Immature natural killer cell (primary cell): Measurements from ENCODE around the gene VSTM2B. TPM values are rescaled to one million over a fixed set of nuclear protein-coding genes. Genes with fewer than 3 reads are reported as not detected.

Experiments used
- DNase-seq, 3 donors: peaks; one replicate each; pipeline ENCODE4 v3.0.0; 2022; ENCODE audit warnings: mixed read lengths in 1 of 3
- H3K27ac Mint-ChIP-seq, 6 donors: one replicate each; pipeline ENCODE4 v1.8.0; 2020; ENCODE audit warnings: mixed read lengths in 6 of 6, mild to moderate bottlenecking in 5 of 6, inconsistent platforms in 4 of 6, moderate library complexity in 3 of 6
- H3K27me3 Mint-ChIP-seq, 3 donors: one replicate each; pipeline ENCODE4 v1.8.0; 2020 to 2021; ENCODE audit warnings: low read depth in 3 of 3, mild to moderate bottlenecking in 3 of 3, mixed read lengths in 3 of 3, moderate library complexity in 3 of 3, inconsistent platforms in 1 of 3
- H3K36me3 Mint-ChIP-seq, 3 donors: one replicate each; pipeline ENCODE4 v1.8.0; 2020; ENCODE audit warnings: mixed read lengths in 3 of 3, inconsistent platforms in 2 of 3, mild to moderate bottlenecking in 2 of 3
- H3K4me1 Mint-ChIP-seq, 2 donors: one replicate each; pipeline ENCODE4 v1.8.0; 2020; ENCODE audit warnings: inconsistent platforms in 2 of 2, mild to moderate bottlenecking in 2 of 2, mixed read lengths in 2 of 2, moderate library complexity in 1 of 2
- H3K4me3 Mint-ChIP-seq, 5 donors: one replicate each; pipeline ENCODE4 v1.8.0; 2020; ENCODE audit warnings: mild to moderate bottlenecking in 5 of 5, mixed read lengths in 5 of 5, inconsistent platforms in 3 of 5, moderate library complexity in 3 of 5
- H3K9me3 Mint-ChIP-seq, 6 donors: one replicate each; pipeline ENCODE4 v1.8.0; 2020; ENCODE audit warnings: mild to moderate bottlenecking in 6 of 6, mixed read lengths in 6 of 6, inconsistent platforms in 4 of 6, moderate library complexity in 3 of 6
- polyA plus RNA-seq, 3 donors: library from polyadenylated mRNA; unstranded; fragments of 300-500 nt; fragmentation: Illumina TruSeq; gene quantifications; one replicate each; pipeline ENCODE4 v1.2.3, GENCODE V29; 2021

VSTM2B gene
- polyA plus RNA-seq, 3 donors from 2014 or later = 0.41 to 0.48 TPM; not detected in 1

DNA sequence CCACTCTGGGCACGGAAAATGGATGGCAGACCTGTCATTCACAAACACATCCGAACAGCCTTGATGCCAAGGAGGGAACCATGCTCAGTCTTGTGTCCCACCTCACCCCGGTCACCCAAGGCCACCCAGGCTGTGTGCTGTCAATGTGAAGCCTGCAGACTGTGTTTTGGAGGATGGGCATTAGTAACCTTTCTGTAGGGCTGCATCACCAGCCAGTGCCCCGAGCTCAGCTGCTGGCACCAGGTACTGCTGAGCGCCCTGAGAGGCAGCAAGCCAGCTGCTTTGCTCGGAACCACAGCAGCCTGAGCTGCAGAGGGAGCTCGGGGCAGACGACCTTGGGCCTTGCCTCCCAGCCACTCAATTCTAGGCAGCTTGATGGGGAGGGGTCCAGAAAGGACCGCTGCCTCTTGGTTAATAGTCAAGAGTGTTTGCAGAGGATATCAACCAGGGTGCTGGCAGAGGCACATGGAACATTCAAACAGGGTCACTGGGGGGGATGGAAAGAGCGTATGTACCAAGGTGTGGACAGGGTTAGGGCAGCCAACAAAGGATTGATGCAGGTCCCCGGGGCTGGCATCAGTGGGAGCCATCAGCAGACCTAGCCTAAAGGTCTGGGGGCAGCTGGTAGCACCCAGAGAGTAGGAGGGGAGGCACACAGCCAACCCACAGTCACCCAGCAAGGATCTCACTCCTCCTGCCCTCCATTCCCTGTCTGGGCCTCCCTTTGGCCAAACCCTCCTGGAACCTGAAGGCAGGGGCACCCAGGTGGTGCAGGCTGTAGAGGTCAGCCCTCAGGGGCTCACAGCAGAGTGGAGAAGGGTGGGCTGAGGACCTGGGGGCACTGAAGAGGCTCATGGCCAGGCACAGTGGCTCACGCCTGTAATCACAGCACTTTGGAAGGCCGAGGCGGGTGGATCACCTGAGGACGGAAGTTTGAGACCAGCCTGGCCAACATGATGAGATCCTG is 8.1 kb downstream of the VSTM2B start:
- DNase-seq = no peak
- no peak overlapping the region for H3K4me3 Mint-ChIP-seq
- H3K27me3 Mint-ChIP-seq = peaks cover 12 to 23% (median 19%) of the 10 kb centered on the region in 3 donors
- no peaks in the 10 kb centered on the region for H3K36me3 Mint-ChIP-seq
- H3K27ac Mint-ChIP-seq = peak overlapping the region in 1 of 6 donors; percentile 5
- H3K4me1 Mint-ChIP-seq = peaks cover 7 to 9% of the 10 kb centered on the region in 2 donors
- H3K9me3 Mint-ChIP-seq = peaks cover 0 to 2% (median 0%) of the 10 kb centered on the region in 6 donors

DNA sequence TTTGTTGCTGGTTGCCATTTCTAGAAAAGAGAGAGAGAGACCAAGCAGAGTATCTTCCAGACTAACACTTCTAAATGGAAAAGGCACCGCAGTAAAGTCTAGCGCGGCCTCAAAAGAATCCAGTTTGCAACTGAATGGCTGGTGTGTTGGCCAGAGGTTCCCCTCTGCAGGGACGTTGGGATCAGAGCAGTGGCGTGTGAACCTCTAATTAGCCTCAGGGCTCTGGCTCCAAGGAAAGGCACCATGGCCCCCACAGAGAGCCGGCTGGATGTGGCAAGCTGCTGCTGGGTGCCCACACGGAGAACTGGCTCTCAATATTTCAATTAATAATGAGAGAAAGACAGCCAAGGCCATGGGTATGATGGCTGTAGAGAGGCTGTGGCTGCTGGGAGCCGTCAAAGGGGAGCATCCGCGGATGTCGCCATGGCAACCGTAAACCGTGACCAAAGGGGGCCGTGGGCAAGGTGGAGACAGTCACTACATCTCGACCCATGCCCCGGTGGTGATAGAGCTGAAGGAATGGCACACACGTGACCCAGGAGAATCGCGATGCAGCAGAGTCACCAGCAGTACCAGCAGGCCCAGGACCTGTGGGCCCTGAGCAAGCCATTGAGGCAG is 9.5 kb downstream of the VSTM2B start:
- Mint-ChIP-seq H3K4me1 (no peaks in the 10 kb centered on the region), H3K27me3 (peaks cover 12 to 21% (median 18%) of the 10 kb centered on the region in 3 donors), H3K4me3 (no peak overlapping the region), H3K27ac (no peak overlapping the region), H3K36me3 (no peaks in the 10 kb centered on the region), H3K9me3 (peaks cover 0 to 2% (median 0%) of the 10 kb centered on the region in 6 donors)
- DNase-seq = no peak

DNA sequence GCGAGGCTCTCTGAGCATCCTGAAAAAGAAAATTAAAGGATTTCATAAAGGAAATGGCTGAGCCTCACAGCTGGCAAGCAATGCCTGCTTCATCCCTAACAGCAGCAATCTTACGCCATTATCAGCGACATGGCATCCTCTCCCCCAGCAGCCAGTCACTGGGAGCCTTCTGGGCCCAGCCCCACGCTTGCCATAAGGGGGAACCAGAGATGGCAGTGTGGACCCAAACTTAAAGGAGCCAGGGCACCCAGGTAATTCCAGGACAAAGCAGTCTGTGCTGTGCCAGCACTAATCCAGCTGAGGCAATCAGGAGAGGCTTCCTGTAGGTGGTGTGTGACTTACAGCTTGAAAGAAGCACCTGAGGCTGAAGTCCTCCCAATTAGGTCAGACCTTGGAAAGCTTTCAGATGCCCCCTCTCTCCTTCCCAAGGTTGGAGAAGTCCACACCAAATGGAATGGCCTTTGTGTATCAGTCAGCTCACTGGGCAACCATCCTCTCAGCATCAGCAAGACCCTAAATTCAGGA is 10.3 kb downstream of the VSTM2B start:
- no peaks in the 10 kb centered on the region for H3K36me3 Mint-ChIP-seq
- no peak overlapping the region for H3K27ac Mint-ChIP-seq
- no peak overlapping the region for H3K4me3 Mint-ChIP-seq
- H3K27me3 Mint-ChIP-seq = peaks cover 10 to 16% (median 15%) of the 10 kb centered on the region in 3 donors
- H3K9me3 Mint-ChIP-seq = no peaks in the 10 kb centered on the region
- DNase-seq = no peak
- H3K4me1 Mint-ChIP-seq = no peaks in the 10 kb centered on the region

DNA sequence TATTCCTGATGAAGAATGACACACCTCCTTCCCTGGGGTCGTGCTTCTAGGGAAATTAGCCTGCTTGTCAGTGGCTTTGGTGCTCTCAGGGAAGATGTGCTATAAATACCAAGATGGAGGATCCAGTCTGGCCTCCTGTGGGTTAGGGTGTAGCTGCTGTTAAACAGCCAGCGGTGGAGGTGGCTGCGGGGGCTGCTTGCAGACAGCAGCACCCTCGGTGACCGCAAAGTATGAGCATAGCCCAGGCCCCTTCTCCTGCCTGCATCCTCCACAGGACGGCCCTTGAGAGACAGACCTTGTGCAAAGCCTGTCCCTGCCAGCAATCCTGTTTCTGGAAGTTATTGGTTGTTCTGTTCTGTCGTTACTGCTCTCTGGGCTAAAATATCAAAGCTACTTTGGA is 11.4 kb downstream of the VSTM2B start:
- no peak overlapping the region for H3K4me3 Mint-ChIP-seq
- H3K36me3 Mint-ChIP-seq = no peaks in the 10 kb centered on the region
- no peak for DNase-seq
- peaks cover 6 to 9% (median 6%) of the 10 kb centered on the region in 3 donors for H3K27me3 Mint-ChIP-seq
- H3K27ac Mint-ChIP-seq = no peak overlapping the region
- no peaks in the 10 kb centered on the region for H3K9me3 Mint-ChIP-seq
- no peaks in the 10 kb centered on the region for H3K4me1 Mint-ChIP-seq

DNA sequence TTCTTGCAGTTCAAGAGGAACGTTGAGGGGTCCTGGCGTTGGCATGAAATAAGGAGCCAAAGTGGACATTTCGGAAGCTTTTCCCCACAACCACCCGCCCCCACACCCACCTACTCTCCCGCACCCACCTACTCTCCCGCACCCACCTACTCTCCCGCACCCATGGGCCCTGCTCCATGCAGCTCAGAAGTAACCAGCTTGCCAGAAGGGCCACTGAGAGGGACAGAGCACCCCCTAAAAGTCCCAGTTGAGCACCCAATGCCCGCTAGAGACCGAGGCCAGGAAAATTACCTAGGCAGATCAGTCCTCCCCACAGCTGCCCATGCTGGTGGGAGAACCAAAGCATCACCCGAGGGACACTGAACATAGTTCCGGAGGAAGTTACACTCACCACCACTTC is 11.8 kb downstream of the VSTM2B start:
- H3K4me1 Mint-ChIP-seq = no peaks in the 10 kb centered on the region
- H3K9me3 Mint-ChIP-seq = no peaks in the 10 kb centered on the region
- H3K27ac Mint-ChIP-seq = no peak overlapping the region
- no peaks in the 10 kb centered on the region for H3K36me3 Mint-ChIP-seq
- H3K4me3 Mint-ChIP-seq = no peak overlapping the region
- peaks cover 4 to 6% (median 5%) of the 10 kb centered on the region in 3 donors for H3K27me3 Mint-ChIP-seq
- no peak for DNase-seq

DNA sequence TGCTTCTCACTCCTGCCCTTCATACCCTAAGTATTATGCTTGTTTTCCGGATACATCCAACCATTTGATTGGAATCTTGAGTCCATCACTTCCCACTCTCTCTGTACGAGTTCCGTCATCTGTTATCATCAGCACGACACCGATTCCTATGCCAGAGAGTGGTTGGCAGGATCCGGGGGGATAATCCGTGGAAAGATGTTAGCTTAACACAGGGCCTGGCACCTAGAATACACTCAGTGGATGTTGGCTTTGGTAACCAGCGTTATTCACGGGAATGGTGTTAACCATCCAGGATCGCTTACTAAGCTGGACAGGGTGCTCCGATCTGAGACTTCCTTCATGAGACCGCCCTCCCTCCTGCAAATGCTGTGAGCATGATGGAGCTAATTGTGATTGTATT is 12.4 kb downstream of the VSTM2B start:
- Mint-ChIP-seq H3K27me3 (peaks cover 2 to 6% (median 5%) of the 10 kb centered on the region in 3 donors), H3K27ac (no peak overlapping the region), H3K9me3 (no peaks in the 10 kb centered on the region), H3K36me3 (no peaks in the 10 kb centered on the region), H3K4me1 (no peaks in the 10 kb centered on the region), H3K4me3 (no peak overlapping the region)
- DNase-seq = no peak

DNA sequence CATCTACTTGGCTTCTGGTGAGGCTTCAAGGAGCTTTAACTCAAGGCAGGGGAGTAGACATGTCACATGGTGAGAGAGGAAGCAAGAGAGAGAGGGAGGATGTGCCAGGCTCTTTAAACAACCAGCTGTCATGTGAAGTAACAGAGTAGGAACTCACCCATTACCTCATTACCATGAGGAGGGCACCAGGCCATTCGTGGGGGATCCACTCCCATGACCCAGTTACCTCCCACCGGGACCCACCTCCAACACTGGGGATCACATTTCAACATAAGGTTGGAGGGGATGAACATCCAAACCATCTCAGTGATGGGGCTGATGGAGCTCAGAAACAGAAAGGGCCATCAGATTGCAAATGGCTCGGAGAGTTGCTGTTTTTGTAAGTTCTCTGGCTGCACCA is 12.9 kb downstream of the VSTM2B start:
- H3K4me1 Mint-ChIP-seq = no peaks in the 10 kb centered on the region
- H3K27me3 Mint-ChIP-seq = peaks cover 2 to 5% (median 5%) of the 10 kb centered on the region in 3 donors
- no peak for DNase-seq
- H3K9me3 Mint-ChIP-seq = no peaks in the 10 kb centered on the region
- H3K4me3 Mint-ChIP-seq = no peak overlapping the region
- no peak overlapping the region for H3K27ac Mint-ChIP-seq
- H3K36me3 Mint-ChIP-seq = no peaks in the 10 kb centered on the region

DNA sequence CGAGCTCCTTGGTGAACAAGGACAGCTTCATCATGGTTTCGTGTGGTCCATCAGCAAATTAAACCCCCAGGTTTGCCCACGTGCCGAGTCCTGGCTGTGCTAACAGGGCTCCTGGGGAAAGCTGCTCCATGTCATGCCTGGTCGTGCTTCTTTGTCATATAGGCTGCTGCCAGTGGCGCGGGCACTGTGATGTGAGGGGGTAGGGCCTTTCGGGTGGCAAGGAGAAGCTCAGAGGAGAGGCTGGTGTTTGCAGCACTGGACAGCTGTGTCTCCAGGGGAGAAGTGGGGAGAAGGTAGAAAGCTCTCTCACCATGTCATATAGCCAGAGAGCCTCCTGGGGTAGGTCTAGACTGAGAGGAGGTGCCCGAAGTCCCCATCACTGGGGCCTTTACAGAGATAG is 13.3 kb downstream of the VSTM2B start:
- DNase-seq = no peak
- Mint-ChIP-seq H3K4me3 (no peak overlapping the region), H3K36me3 (no peaks in the 10 kb centered on the region), H3K4me1 (no peaks in the 10 kb centered on the region), H3K9me3 (no peaks in the 10 kb centered on the region), H3K27me3 (peaks cover 2 to 5% (median 2%) of the 10 kb centered on the region in 3 donors), H3K27ac (no peak overlapping the region)

DNA sequence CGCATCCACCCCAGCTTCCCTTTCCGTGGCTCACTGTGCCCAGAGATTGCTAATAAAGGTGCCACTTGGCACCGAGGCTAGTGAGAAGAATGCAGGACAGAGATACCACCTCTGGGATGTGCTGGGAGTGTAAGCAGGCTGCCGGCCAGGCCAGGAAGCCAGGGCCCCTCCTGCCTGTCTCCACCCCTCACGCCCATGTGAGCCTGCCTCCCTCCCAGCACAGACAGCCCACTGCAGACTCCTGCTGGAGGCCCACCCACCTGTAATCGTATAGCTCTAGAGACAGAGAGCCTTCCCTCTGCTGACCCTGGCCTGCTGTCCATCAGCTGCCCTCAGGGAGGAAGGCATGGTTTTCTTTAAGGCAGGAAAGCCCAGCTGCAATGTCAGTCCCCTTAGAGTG is 13.9 kb downstream of the VSTM2B start:
- DNase-seq = no peak
- H3K4me1 Mint-ChIP-seq = no peaks in the 10 kb centered on the region
- no peaks in the 10 kb centered on the region for H3K36me3 Mint-ChIP-seq
- H3K4me3 Mint-ChIP-seq = no peak overlapping the region
- H3K9me3 Mint-ChIP-seq = no peaks in the 10 kb centered on the region
- H3K27me3 Mint-ChIP-seq = peaks cover 2 to 5% (median 2%) of the 10 kb centered on the region in 3 donors
- H3K27ac Mint-ChIP-seq = no peak overlapping the region

DNA sequence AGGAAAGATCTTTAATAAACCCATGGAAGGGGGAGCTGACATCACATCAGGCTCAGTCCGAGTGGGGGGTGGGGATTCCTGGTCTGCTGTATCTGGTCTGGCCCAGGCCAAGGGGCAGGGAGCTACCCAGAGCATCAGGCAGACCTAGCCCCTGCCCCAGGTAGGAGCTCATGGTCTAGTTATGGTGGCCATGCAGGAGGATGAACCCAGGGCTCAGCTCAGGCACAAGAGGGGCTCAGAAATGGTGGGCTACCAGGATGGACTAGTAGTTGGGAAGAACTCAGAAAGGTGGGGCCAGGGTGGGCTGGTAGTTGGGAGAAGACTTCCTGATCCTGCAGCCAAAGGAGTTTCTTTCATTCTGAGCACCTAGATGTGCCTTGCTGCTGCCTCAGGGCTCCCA is 14.3 kb downstream of the VSTM2B start:
- Mint-ChIP-seq H3K27ac (no peak overlapping the region), H3K9me3 (no peaks in the 10 kb centered on the region), H3K4me3 (no peak overlapping the region), H3K36me3 (no peaks in the 10 kb centered on the region), H3K27me3 (peaks cover 2 to 5% (median 4%) of the 10 kb centered on the region in 3 donors), H3K4me1 (no peaks in the 10 kb centered on the region)
- DNase-seq = no peak

DNA sequence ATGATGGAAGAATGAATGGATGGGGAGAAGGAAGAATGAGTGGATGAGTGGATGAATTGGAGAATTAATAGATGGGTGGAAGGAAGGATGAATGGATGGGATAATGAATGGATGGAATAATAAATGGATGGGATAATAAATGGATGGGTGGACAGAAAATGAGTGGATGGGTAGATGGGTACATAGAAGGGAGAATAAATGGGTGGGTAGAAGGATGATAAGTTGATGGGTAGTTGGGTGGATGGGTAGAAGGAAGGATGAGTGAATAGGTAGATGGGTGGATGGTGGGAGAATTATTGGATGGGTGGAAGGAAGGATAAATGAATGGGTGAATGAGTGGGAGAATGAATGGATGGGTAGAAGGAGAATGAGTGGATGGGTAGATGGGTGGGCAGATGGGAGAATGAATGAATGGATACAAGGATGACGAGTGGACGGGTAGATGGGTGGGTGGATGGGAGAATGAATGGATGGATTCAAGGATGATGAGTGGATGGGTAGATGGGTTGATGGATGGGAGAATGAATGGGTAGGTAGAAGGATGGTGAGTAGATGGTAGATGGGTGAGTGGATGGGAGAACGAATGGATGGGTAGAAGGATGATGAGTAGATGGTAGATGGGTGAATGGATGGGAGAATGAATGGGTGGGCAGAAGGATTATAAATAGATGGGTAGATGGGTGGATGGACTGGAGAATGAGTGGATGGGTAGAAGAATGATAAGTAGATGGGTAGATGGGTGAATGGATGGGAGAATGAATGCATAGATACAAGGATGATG is 15.9 kb downstream of the VSTM2B start:
- no peak overlapping the region for H3K4me3 Mint-ChIP-seq
- H3K9me3 Mint-ChIP-seq = no peaks in the 10 kb centered on the region
- DNase-seq = no peak
- no peak overlapping the region for H3K27ac Mint-ChIP-seq
- H3K36me3 Mint-ChIP-seq = no peaks in the 10 kb centered on the region
- H3K4me1 Mint-ChIP-seq = no peaks in the 10 kb centered on the region
- H3K27me3 Mint-ChIP-seq = peaks cover 2 to 5% (median 5%) of the 10 kb centered on the region in 3 donors

DNA sequence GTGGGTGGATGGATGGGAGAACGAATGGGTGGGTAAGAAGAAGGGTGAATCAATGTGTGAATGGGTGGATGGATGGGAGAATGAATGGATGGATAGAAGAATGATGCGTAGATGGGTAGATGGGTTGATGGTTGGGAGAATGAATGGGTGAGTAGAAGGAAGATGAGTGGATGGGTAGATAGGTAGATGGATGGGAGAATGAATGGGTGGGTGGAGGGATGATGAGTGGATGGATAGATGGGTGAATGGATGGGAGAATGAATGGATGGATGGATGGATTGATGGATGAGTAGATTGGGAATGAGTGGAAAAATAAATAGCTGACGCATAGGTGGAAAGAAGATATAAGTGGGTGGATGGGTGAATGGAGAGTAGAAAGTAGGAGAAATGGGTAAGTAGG is 16.5 kb downstream of the VSTM2B start:
- no peaks in the 10 kb centered on the region for H3K9me3 Mint-ChIP-seq
- no peak for DNase-seq
- no peaks in the 10 kb centered on the region for H3K4me1 Mint-ChIP-seq
- H3K27ac Mint-ChIP-seq = no peak overlapping the region
- H3K36me3 Mint-ChIP-seq = no peaks in the 10 kb centered on the region
- H3K27me3 Mint-ChIP-seq = peaks cover 5% of the 10 kb centered on the region in 3 donors
- no peak overlapping the region for H3K4me3 Mint-ChIP-seq

DNA sequence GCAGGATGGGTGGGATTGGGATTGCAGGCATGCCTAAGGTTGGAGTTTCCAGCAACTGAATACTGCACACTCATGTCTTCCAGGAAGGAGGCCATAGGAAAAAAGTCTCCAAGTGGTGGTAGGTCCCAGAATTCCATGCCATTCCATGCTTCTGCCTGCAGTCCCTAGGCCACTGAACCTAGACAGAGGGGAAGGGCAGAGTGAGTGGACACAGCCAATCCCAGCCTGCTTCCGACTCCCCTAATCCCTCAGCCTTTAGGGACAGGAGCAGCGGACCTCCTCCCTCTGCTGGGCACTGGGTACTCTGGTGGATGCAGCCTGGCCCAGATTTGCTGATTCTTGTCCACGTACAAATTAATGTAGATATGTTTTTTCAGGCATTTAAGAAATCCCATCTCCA is 17.0 kb downstream of the VSTM2B start:
- no peak for DNase-seq
- Mint-ChIP-seq H3K9me3 (no peaks in the 10 kb centered on the region), H3K27ac (no peak overlapping the region), H3K36me3 (no peaks in the 10 kb centered on the region), H3K27me3 (peaks cover 5 to 8% (median 8%) of the 10 kb centered on the region in 3 donors), H3K4me3 (no peak overlapping the region), H3K4me1 (no peaks in the 10 kb centered on the region)
